Measurements from ENCODE around the gene TNP2.
A peak's percentile ranks its signal among the peaks of the same experiment; 100 is the strongest.
"Not testable (repeated sequence)": the region's sequence is repeated elsewhere in the genome, so short reads cannot be mapped to it uniquely, and the experiment has no call there.

The TNP2 gene

DNA sequence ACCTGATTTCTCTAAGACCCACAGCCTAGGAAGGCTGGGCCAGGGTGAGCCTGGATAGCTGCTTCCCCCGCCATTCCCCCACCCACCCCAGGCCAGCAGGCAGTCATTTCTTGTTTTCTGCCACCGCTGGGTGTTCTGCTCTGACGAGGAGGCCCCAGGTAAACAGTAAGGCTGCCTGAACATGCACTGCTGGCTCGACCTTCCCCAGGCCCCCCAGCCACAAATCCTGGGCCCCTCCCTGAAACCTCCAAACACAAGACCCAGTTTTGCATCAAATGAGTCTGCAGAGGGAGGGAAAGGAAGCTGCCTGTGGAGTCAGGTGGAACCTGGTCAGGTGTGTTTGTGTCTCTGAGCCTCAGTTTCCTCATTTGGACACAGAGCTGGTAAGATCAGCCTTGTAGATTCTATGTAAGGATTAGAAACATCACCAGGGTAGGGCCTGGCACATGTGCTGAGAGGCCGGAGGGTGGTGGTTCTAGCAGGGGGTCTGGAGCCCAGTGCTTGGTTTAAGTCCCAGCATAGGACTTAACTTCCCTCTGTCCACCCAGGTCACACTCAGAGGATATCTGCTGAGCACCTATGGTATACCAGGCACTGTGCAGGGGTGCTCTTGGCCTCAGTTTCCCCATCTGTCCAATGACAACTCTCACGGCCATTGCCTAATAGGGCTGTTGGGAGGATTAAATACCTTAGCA, 30.9 kb upstream of the TNP2 start:
- no peak for DNase-seq

DNA sequence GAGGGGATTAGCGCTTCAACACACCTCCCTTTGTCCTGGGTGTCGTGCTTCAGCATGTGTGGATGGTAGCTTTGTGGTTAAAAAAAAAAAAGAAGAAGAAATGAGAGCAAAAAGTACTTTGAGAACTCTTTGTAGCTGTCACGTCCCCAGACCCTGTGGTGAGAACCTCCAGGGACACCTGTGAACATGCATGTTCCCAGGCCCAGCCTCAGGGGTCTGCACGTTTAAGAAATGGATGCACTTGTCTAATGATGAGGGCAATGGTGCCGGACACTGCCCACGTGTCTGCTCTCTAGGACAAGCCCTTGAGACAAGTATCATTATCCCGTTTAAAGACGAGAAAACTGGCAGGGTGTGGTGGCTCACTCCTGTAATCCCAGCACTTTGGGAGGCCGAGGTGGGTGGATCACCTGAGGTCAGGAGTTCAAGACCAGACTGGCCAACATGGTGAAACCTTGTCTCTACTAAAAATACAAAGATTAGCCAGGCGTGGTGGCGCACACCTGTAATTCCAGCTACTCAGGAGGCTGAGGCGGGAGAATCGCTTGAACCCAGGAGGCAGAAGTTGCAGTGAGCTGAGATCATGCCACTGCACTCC, 29.9 kb upstream of the TNP2 start:
- not testable (repeated sequence) for DNase-seq

GRCh38 chr16:11298143-11298900, 29.2 kb upstream of the TNP2 start:
- no peak for DNase-seq

GRCh38 chr16:11297492-11298142, 28.5 kb upstream of the TNP2 start:
- peak; percentile 44 to 57 for DNase-seq

DNA sequence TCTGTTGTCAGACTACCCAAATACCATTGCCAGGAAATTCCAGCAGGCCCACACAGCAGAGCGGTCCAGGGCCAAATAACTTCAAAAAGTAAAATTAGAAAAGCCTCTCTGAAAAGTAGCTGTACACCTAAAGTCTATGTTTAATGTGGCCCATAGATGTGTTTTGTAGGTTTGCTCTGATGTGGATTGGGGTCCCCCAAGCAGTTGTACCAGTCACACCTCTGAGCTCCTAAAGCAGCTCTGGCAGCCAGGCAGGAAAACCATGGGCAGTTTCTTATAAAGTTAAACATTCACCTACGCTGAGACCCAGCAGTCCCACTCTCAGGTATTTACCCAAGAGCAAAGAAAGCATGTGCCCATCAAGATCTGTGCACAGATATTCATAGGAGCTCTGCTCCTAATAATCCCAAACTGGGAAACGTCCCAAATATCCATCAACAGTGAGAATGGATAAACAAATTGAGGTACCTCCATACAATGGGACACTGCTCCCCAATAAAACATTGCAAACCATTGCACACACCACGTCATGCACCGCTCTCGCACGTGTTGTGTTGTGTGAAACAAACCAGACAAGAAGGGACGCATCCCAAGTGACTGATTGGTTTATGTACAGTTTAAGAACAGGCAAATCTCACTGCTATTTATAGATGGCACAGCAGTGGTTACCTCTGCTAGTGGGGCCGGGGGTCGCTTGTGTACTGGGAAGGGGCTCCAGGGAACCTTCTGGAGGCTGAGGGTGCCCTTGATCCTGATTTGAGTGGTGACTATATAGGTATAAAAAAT, 27.8 kb upstream of the TNP2 start:
- DNase-seq = no peak

DNA sequence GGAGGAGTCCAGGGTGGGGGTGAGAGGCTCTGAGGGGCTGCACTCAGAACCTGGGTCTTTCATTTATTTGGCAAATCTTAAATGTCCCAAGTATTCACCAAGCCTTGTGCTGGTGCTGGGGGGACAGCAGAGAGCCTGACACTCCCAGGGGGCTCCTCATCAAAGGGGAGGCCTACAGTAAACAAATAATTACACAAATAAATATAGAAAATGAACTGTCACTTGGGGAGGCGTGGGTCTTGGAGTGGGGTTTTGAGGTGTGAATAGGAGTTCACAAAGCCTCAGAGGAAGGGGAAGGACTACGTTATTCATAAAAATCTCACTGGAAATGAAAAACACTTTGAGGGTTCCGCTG, 27.2 kb upstream of the TNP2 start:
- no peak for DNase-seq

DNA sequence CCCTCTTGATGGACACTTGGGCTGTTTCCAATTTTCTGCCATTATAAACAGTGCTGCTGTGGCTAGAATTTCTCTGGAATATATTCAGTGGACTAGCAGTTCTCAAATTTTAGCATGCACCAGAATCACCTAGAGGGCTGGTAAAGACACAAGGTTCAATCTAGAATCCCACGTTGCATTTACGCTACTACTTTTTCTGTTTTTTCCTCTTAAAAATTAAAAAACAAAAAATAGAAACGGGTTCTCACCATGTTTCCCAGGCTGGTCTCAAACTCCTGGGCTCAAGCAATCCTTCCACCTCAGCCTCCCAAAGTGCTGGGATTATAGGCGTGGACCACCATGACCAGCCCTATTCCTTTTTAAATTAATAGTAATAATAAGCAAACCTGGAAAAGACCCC, 26.5 kb upstream of the TNP2 start:
- DNase-seq = no peak

DNA sequence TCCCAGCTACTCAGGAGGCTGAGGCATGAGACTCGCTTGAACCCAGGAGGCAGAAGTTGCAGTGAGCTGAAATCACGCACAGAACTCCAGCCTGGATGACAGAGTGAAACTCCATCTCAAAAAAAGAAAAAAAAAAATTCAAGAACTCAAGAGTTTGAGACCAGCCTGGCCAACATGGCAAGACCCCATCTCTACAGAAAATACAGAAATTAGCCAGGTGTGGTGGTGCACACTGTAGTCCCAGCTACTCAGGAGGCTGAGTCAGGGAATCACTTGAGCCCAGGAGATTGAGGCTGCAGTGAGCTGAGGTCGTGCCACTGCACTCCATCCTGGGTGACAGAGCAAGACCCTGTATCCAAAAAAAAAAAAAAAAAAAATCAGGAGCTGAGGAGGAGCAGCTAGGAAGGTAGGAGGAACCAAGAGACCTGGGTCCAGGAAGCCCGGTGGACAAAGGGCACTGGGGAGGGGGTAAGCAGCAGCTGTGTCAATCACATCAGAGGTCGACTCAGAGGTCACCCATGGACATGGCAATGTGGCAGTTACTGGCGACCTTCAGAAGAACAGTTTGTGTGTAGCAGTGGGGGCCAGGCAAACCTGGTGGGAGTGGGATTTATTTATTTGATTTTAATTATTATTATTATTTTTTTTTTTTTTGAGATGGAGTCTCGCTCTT, 23.1 kb upstream of the TNP2 start:
- DNase-seq = no peak

GRCh38 chr16:11291091-11291703, 22.1 kb upstream of the TNP2 start:
- no peak for DNase-seq

GRCh38 chr16:11290102-11290893, 21.2 kb upstream of the TNP2 start:
- DNase-seq = no peak

GRCh38 chr16:11289696-11290095, 20.6 kb upstream of the TNP2 start:
- not testable (repeated sequence) for DNase-seq

- DNase-seq = no peak
These were observed 20.1 kb upstream of the TNP2 start for GRCh38 chr16:11289202-11289601.

GRCh38 chr16:11285842-11286241, 16.7 kb upstream of the TNP2 start:
- DNase-seq = no peak

DNA sequence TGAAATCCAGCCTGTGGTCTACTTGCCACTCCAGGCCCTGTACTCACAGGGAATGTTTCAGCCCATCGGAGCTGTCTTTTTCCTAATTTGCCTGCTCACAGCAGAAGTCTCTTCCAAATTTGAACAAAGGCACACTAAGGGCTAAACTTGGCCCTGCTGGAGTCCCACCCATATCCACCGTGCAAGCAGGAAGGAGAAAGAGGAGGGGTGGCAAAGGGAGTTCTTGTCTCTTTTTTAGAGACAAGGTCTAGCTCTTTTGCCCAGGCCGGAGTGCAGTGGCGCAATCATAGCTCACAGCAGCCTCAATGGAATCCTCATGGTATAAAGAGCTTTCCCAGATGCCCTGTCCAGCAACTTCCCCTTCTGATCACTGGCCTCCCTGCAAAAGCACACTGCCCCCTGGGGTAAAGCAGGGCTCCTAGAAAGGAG, 14.7 kb upstream of the TNP2 start:
- no peak for DNase-seq

DNA sequence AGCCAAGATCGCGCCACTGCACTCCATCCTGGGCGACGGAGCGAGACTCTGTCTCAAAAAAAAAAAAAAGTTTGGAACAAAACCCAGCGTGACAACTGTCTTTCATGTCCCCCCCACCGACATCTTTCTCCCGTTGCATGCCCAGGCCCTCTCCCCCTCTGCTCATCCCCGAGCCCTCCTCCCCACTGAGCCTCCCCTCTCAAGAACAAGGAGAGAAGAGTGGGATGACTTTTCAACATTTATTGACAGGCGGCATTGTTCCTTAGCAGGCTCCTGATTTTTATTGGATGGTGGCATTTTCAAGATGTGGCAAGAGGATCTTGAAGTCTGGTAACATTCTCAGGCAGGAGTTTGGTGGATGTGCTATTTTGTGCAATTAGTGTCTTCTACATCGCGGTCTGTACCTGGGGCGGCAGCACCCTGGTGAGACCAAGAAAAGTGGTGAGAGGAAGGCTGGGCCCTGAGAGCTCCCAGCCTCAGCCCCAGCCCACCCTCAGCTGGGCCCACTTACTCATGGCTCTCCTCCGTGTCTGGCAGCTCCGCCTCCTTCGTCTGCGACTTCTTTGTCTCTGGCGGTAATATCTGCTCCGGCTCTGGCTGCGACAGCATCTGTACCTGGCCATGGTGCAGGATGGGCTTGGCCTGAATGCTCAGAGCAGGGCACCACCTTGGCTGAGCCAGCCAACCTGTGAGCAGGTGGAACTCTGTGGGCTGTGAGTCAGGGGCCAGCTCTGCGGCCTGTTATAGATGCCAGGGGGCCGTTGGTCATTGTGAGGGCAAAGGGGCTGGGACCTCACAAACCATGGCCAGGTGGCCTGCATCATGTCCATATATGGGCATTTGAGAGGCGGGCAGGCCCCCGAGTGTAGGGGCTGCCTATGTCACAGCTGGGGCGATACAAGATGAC, 11.7 kb upstream of the TNP2 start, which contains the start of gene PRM1:
TSS of gene PRM1 (minus strand) at position 715 of the 907 bp plus-strand sequence. CDS start at position 623, 92 bp downstream.
- DNase-seq = no peak

DNA sequence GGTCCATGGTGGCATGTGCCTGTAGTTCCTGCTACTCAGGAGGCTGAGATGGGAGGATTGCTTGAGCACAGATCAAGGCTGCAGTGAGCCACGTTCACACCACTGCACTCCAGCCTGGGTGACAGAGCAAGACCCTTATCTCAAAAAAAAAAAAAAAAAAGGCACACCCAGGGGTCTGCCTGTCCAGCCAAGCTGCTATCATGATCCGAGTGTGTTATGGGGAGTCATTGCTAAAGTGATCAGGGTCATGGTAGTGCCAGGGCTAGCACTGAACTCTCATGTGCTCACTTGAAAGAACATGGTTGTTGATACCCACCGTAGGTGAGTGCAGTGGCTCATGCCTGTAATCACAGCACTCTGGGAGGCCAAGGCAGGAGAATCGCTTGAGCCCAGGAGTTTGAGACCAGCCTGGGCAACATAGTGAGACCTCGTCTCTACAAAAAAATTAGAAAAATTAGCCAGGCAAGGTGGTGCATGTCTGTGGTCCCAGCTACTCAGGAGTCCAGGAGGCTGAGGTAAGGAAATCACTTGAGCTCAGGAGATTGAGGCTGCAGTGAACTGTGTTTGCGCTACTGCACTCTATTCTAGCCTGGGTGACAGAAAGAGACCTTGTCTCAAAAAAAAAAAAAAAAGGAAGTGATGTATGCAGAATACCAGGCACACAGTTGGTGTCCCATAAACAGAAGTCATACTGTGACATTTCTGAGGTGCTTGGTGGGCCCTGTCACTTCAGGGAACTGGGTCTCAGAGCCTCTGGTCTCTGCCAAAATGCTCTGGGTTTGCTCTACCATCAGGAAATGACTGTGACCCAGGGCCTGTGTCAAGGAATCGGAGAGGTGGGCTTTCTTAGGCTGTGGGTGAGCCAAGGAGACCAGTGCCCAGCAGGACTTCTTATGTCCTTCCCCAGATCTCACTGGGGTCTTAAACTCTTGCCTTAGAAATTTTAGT, 9.8 kb upstream of the TNP2 start:
- DNase-seq = no peak

DNA sequence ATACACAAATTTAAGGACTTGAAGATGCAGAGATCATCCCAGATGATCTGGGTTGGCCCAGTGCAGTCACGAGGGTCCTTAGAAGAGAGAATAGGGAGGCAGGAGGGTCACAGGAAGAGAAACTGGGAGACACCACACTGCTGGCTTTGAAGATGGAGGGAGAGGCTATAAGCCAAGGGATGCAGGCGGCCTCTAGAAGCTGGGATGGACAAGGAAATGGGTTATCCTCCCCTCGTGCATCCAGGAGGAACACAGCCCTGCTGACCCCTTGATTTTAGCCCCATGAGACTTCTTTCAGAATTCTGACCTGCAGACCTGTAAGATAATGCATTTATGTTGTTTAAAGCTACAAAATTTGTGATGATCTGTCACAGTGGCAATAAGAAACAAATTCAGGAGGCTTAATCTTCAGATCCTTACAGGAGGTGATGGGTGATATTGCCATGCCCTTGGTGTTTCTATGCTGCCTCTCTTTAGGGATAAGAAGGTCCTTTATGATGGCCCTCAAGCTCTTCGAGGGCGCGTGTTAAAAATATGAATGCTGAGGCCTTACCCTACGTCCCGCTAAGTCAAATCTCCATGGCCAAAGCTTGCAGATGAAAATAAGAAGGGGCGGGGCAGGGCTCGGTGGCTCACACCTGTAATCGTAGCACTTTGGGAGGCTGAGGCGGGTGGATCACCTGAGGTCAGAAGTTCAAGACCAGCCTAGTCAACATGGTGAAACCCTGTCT, 8.6 kb upstream of the TNP2 start:
- no peak for DNase-seq

Data from stimulated activated CD4-positive, alpha-beta T cell treated with anti-CD3 and anti-CD28 coated beads, Interleukin-2, amount 100 ng/mL, for 48 hours (primary cell).